ENCODE results near the gene PCSK9. TPM values are rescaled to one million over a fixed set of nuclear protein-coding genes. Genes with fewer than 3 reads are reported as not detected.

Gene PCSK9
- total and polyA plus RNA-seq, 2 experiments from 2014 or later, result 23.5 to 31.4 TPM

- Histone ChIP-seq H3K4me3 (no peak overlapping the region), H3K9me3 (ENCODE audit: low read depth) (no peaks in the 10 kb centered on the region), H3K27me3 (no peaks in the 10 kb centered on the region), H3K9me2 (replicated peaks; ENCODE audit: insufficient read depth) (no peaks in the 10 kb centered on the region), H3K79me2 (no peaks in the 10 kb centered on the region), H2AFZ (no peak overlapping the region), H3K4me2 (no peak overlapping the region), H3K4me1 (ENCODE audit: insufficient read depth) (peaks cover 4% of the 10 kb centered on the region), H3K36me3 (replicated peaks; ENCODE audit: insufficient read depth, low read depth) (no peaks in the 10 kb centered on the region), H3K27ac (no peak overlapping the region), H4K20me1 (ENCODE audit: insufficient read depth, poor library complexity, severe bottlenecking) (peaks cover 5% of the 10 kb centered on the region)
- TF ChIP-seq, protein P1, sequence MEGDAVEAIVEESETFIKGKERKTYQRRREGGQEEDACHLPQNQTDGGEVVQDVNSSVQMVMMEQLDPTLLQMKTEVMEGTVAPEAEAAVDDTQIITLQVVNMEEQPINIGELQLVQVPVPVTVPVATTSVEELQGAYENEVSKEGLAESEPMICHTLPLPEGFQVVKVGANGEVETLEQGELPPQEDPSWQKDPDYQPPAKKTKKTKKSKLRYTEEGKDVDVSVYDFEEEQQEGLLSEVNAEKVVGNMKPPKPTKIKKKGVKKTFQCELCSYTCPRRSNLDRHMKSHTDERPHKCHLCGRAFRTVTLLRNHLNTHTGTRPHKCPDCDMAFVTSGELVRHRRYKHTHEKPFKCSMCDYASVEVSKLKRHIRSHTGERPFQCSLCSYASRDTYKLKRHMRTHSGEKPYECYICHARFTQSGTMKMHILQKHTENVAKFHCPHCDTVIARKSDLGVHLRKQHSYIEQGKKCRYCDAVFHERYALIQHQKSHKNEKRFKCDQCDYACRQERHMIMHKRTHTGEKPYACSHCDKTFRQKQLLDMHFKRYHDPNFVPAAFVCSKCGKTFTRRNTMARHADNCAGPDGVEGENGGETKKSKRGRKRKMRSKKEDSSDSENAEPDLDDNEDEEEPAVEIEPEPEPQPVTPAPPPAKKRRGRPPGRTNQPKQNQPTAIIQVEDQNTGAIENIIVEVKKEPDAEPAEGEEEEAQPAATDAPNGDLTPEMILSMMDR (IDR thresholded peaks at IDR 0.05; ENCODE audit: poor library complexity), result no peak
- TF ChIP-seq EZH2phosphoT487 (IDR thresholded peaks at IDR 0.05; ENCODE audit: low read depth, severe bottlenecking, unreplicated experiment) (no peak), EZH2 (IDR thresholded peaks at IDR 0.05; ENCODE audit: borderline replicate concordance) (no peak)
- 100% methylated on average over 5 of the region's 5 CpGs for WGBS (ENCODE audit: low lambda C conversion rate, missing lambda C conversion rate)
- DNase-seq (ENCODE audit: low spot score), result no peak
These were observed 11.8 kb downstream of the PCSK9 start for GRCh38 chr1:55051169-55051568.

- no peak overlapping the region for H2AFZ ChIP-seq
These were observed 12.3 kb downstream of the PCSK9 start for GRCh38 chr1:55051621-55052020.

DNA sequence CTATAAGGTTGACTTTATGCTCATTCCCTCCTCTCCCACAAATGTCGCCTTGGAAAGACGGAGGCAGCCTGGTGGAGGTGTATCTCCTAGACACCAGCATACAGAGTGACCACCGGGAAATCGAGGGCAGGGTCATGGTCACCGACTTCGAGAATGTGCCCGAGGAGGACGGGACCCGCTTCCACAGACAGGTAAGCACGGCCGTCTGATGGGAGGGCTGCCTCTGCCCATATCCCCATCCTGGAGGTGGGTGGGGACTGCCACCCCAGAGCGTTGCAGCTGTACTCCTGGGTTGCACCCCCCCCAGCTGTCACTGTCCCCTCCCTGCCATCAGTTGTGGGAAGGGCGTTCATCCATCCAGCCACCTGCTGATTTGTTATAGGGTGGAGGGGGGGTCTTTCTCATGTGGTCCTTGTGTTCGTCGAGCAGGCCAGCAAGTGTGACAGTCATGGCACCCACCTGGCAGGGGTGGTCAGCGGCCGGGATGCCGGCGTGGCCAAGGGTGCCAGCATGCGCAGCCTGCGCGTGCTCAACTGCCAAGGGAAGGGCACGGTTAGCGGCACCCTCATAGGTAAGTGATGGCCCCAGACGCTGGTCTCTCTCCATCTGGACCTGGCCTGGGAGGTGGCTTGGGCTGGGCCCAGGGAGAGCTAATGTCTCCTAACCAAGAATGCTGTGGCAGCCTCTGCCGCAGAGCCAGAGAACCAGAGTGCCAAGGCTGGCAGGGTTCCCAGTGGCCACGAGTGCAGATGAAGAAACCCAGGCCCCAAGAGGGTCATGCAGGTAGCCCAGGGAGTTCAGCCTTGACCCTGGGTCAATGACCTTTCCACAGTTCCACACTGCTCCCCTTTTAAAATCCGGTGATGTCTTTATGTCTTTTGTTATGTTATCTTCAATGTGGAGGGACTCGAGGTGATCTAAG is 13.1 kb downstream of the PCSK9 start:
- no peaks in the 10 kb centered on the region for H3K9me2 ChIP-seq (replicated peaks; ENCODE audit: insufficient read depth)
- peaks cover 4% of the 10 kb centered on the region for H3K4me1 ChIP-seq (ENCODE audit: insufficient read depth)
- DNase-seq (ENCODE audit: low spot score), result no peak
- no peaks in the 10 kb centered on the region for H3K36me3 ChIP-seq (replicated peaks; ENCODE audit: insufficient read depth, low read depth)
- H3K9me3 ChIP-seq (ENCODE audit: low read depth), result no peaks in the 10 kb centered on the region
- H3K27ac ChIP-seq, result no peak overlapping the region
- H3K4me2 ChIP-seq, result no peak overlapping the region
- H3K27me3 ChIP-seq, result no peaks in the 10 kb centered on the region
- no peaks in the 10 kb centered on the region for H3K79me2 ChIP-seq
- 91% methylated on average over 29 of the region's 29 CpGs for WGBS (ENCODE audit: low lambda C conversion rate, missing lambda C conversion rate)
- no peaks in the 10 kb centered on the region for H4K20me1 ChIP-seq (ENCODE audit: insufficient read depth, poor library complexity, severe bottlenecking)
- no peak overlapping the region for H3K4me3 ChIP-seq
- H2AFZ ChIP-seq, result no peak overlapping the region
- TF ChIP-seq EZH2 (IDR thresholded peaks at IDR 0.05; ENCODE audit: borderline replicate concordance), result no peak
- no peak for TF ChIP-seq EZH2phosphoT487 (IDR thresholded peaks at IDR 0.05; ENCODE audit: low read depth, severe bottlenecking, unreplicated experiment)
- TF ChIP-seq, protein P1 (IDR thresholded peaks at IDR 0.05; ENCODE audit: poor library complexity), result no peak

More at GRCh38 chr1:55051621-55052020, 12.3 kb downstream of the PCSK9 start:
- Histone ChIP-seq H3K79me2 (no peaks in the 10 kb centered on the region), H3K9me2 (replicated peaks; ENCODE audit: insufficient read depth) (no peaks in the 10 kb centered on the region), H3K27me3 (no peaks in the 10 kb centered on the region), H3K4me1 (ENCODE audit: insufficient read depth) (peaks cover 4% of the 10 kb centered on the region), H4K20me1 (ENCODE audit: insufficient read depth, poor library complexity, severe bottlenecking) (peaks cover 5% of the 10 kb centered on the region), H3K36me3 (replicated peaks; ENCODE audit: insufficient read depth, low read depth) (no peaks in the 10 kb centered on the region), H3K9me3 (ENCODE audit: low read depth) (no peaks in the 10 kb centered on the region), H3K4me3 (no peak overlapping the region), H3K27ac (no peak overlapping the region), H3K4me2 (no peak overlapping the region)
- 77% methylated on average over 9 of the region's 9 CpGs for WGBS (ENCODE audit: low lambda C conversion rate, missing lambda C conversion rate)
- TF ChIP-seq, protein P1 (IDR thresholded peaks at IDR 0.05; ENCODE audit: poor library complexity), result no peak
- TF ChIP-seq EZH2phosphoT487 (IDR thresholded peaks at IDR 0.05; ENCODE audit: low read depth, severe bottlenecking, unreplicated experiment) (no peak), EZH2 (IDR thresholded peaks at IDR 0.05; ENCODE audit: borderline replicate concordance) (no peak)
- no peak for DNase-seq (ENCODE audit: low spot score)
